ENCODE results near the gene TMEM132C.

GRCh38 chr12:128661226-128661569 lies 394.2 kb downstream of the TMEM132C start:
- no peak for TF ChIP-seq NFIC (IDR thresholded peaks at IDR 0.05)
- TF ChIP-seq CEBPB (IDR thresholded peaks at IDR 0.05) = no peak
- TF ChIP-seq EP300 (IDR thresholded peaks at IDR 0.05; ENCODE audit: borderline replicate concordance) = no peak

Data from Ishikawa (cell line).